Inflammatory macrophage (primary cell): ENCODE results near the gene TMEM129.
A peak's percentile ranks its signal among the peaks of the same experiment; 100 is the strongest.

Experiments used
- DNase-seq, 2 donors: peaks; one replicate each; pipeline ENCODE4 v3.0.0-alpha.2; 2020 to 2022

The TMEM129 gene

GRCh38 chr4:1758306-1759121, 37.4 kb upstream of the TMEM129 start:
- DNase-seq: peak in 1 of 2 donors; percentile 28

- no peak for DNase-seq
Measured at GRCh38 chr4:1757836-1758235, 36.7 kb upstream of the TMEM129 start.

- no peak for DNase-seq
Measured at GRCh38 chr4:1756893-1757779, 36.0 kb upstream of the TMEM129 start.

- DNase-seq: no peak
Measured at GRCh38 chr4:1756079-1756478, 35.0 kb upstream of the TMEM129 start.

- no peak for DNase-seq
Measured at GRCh38 chr4:1755297-1755696, 34.2 kb upstream of the TMEM129 start.

GRCh38 chr4:1754336-1754735, 33.2 kb upstream of the TMEM129 start:
- no peak for DNase-seq

GRCh38 chr4:1753697-1754311, 32.7 kb upstream of the TMEM129 start:
- no peak for DNase-seq

GRCh38 chr4:1753294-1753696, 32.2 kb upstream of the TMEM129 start:
- DNase-seq: no peak

- DNase-seq: peak; percentile 30 to 61
Measured at GRCh38 chr4:1752284-1753041, 31.3 kb upstream of the TMEM129 start.

GRCh38 chr4:1751919-1752283, 30.8 kb upstream of the TMEM129 start:
- no peak for DNase-seq

- no peak for DNase-seq
Measured at GRCh38 chr4:1751155-1751918, 30.2 kb upstream of the TMEM129 start.

- DNase-seq: no peak
Measured at GRCh38 chr4:1750381-1751154, 29.4 kb upstream of the TMEM129 start.

- DNase-seq: no peak
Measured at GRCh38 chr4:1749826-1750225, 28.7 kb upstream of the TMEM129 start.

GRCh38 chr4:1749370-1749769, 28.2 kb upstream of the TMEM129 start:
- DNase-seq: no peak

GRCh38 chr4:1748465-1748995, 27.4 kb upstream of the TMEM129 start:
- DNase-seq: peak; percentile 27 to 62

GRCh38 chr4:1747603-1747967, 26.5 kb upstream of the TMEM129 start:
- no peak for DNase-seq

- no peak for DNase-seq
Measured at GRCh38 chr4:1746919-1747602, 25.9 kb upstream of the TMEM129 start.

- peak; percentile 57 to 65 for DNase-seq
Measured at GRCh38 chr4:1746265-1746691, 25.2 kb upstream of the TMEM129 start.

GRCh38 chr4:1745697-1746096, 24.6 kb upstream of the TMEM129 start:
- DNase-seq: no peak

- DNase-seq: no peak
Measured at GRCh38 chr4:1745165-1745564, 24.0 kb upstream of the TMEM129 start.
